H1 (cell line): ENCODE data around the gene ZNF667. TPM values are rescaled to one million over a fixed set of nuclear protein-coding genes. Genes with fewer than 3 reads are reported as not detected.

Experiments used
- CTCF ChIA-PET: fragments of 300-600 bp; sonication (Branson Sonifier 250); formaldehyde crosslinking; loops from one replicate; lab custom pipeline; 2021; ENCODE audit not compliant: partially characterized antibody; lab: Charles Lee
- POLR2A ChIA-PET: fragments of 300-600 bp; sonication (Branson Sonifier 250); formaldehyde crosslinking; loops from one replicate; lab custom pipeline; 2021; ENCODE audit warnings: inconsistent platforms; ENCODE audit not compliant: partially characterized antibody; lab: Charles Lee
- DNase-seq, 2 experiments: peaks; one replicate each; pipeline versions ENCODE4 v3.0.0 to v3.0.0-alpha.2; 2010 to 2022; ENCODE audit warnings: low spot score in 2 of 2, low read depth in 1 of 2, mixed read lengths in 1 of 2
- FAIRE-seq: peaks from 2 replicates; lab custom pipeline; 2011; peaks lifted over from hg19 to GRCh38; lab: Jason Lieb, UNC
- H2AFZ ChIP-seq: 2 replicates; pipeline ENCODE4 v1.8.1; 2012; ENCODE audit warnings: low read length, inconsistent platforms
- H2AK5ac ChIP-seq: 2 replicates; pipeline ENCODE4 v1.6.1; 2013; ENCODE audit warnings: low read depth, low read length
- H2BK120ac ChIP-seq: replicated peaks from 2 replicates; pipeline ENCODE3; 2013; ENCODE audit warnings: low read depth, low read length, inconsistent platforms
- H2BK12ac ChIP-seq: 2 replicates; pipeline ENCODE4 v1.6.1; 2013; ENCODE audit warnings: low read depth, low read length
- H2BK15ac ChIP-seq: 2 replicates; pipeline ENCODE4 v1.6.1; 2013; ENCODE audit warnings: low read length
- H2BK20ac ChIP-seq: 2 replicates; pipeline ENCODE4 v1.6.1; 2013; ENCODE audit warnings: low read length
- H2BK5ac ChIP-seq: 2 replicates; pipeline ENCODE4 v1.6.1; 2013; ENCODE audit warnings: low read depth, low read length
- H3K14ac ChIP-seq: 2 replicates; pipeline ENCODE4 v1.6.1; 2013; ENCODE audit warnings: inconsistent platforms; ENCODE audit not compliant: insufficient read length
- H3K18ac ChIP-seq: 2 replicates; pipeline ENCODE4 v1.6.1; 2013; ENCODE audit warnings: low read length; ENCODE audit errors: extremely low read depth
- H3K23ac ChIP-seq: 2 replicates; pipeline ENCODE4 v1.6.1; 2013; ENCODE audit warnings: inconsistent platforms; ENCODE audit not compliant: insufficient read length
- H3K23me2 ChIP-seq: 2 replicates; pipeline ENCODE4 v1.6.1; 2013; ENCODE audit warnings: low read depth, low read length
- H3K27ac ChIP-seq: 2 replicates; pipeline ENCODE4 v1.6.1; 2011; ENCODE audit warnings: low read depth, low read length, inconsistent platforms
- H3K27me3 ChIP-seq, 4 experiments: replicated peaks in 1 of 4; 1 replicate in 1 of 4; 2 replicates in 3 of 4; pipeline versions ENCODE4 v1.6.1 to v1.8.1; 2011 to 2013; ENCODE audit warnings: low read length in 3 of 4, mild to moderate bottlenecking in 3 of 4, inconsistent platforms in 2 of 4, mixed read lengths in 2 of 4, moderate library complexity in 1 of 4; ENCODE audit not compliant: control insufficient read depth in 3 of 4, insufficient read depth in 3 of 4; ENCODE audit errors: extremely low read depth in 1 of 4
- H3K36me3 ChIP-seq, 4 experiments: 2 replicates each; pipeline versions ENCODE4 v1.6.1 to v1.8.1; 2011 to 2013; ENCODE audit warnings: mild to moderate bottlenecking in 4 of 4, low read length in 3 of 4, moderate library complexity in 2 of 4, control low read depth in 1 of 4, inconsistent platforms in 1 of 4; ENCODE audit not compliant: insufficient read depth in 4 of 4, control insufficient read depth in 2 of 4
- H3K4ac ChIP-seq: replicated peaks from 2 replicates; pipeline ENCODE3; 2013; ENCODE audit warnings: low read length, low read depth, mixed read lengths, inconsistent platforms; ENCODE audit not compliant: insufficient read length
- H3K4me1 ChIP-seq, 4 experiments: replicated peaks in 1 of 4; 1 replicate in 1 of 4; 2 replicates in 3 of 4; pipeline versions ENCODE4 v1.6.1 to v1.8.1; 2011 to 2013; ENCODE audit warnings: low read length in 3 of 4, inconsistent platforms in 2 of 4, mixed read lengths in 1 of 4; ENCODE audit not compliant: insufficient read depth in 4 of 4, control insufficient read depth in 3 of 4
- H3K4me2 ChIP-seq, 2 experiments: 2 replicates each; pipeline versions ENCODE4 v1.6.1 to v1.8.1; 2011 to 2013; ENCODE audit warnings: low read depth in 2 of 2, low read length in 2 of 2, control low read depth in 1 of 2, inconsistent platforms in 1 of 2, mild to moderate bottlenecking in 1 of 2; ENCODE audit not compliant: insufficient read depth in 1 of 2
- H3K4me3 ChIP-seq, 4 experiments: fragments of 200-600, 300-600 bp in 1 of 4; sonication (generic), shearing (Covaris generic), sonication (Bioruptor Twin) in 1 of 4; 2 replicates each; pipeline versions ENCODE4 v1.5.1 to v1.8.1; 2011 to 2016; ENCODE audit warnings: low read length in 4 of 4, low read depth in 3 of 4, control low read depth in 2 of 4, inconsistent platforms in 2 of 4, mild to moderate bottlenecking in 2 of 4, mixed read lengths in 1 of 4, moderate library complexity in 1 of 4; ENCODE audit not compliant: insufficient read depth in 2 of 4; ENCODE audit errors: extremely low read depth in 1 of 4
- H3K56ac ChIP-seq: replicated peaks from 2 replicates; pipeline ENCODE3; 2013; ENCODE audit warnings: low read depth, mild to moderate bottlenecking, mixed read lengths, low read length, inconsistent platforms; ENCODE audit not compliant: insufficient read length
- H3K79me1 ChIP-seq: 2 replicates; pipeline ENCODE4 v1.6.1; 2013; ENCODE audit warnings: low read depth, low read length, control low read depth
- H3K79me2 ChIP-seq, 2 experiments: 2 replicates each; pipeline versions ENCODE4 v1.6.1 to v1.8.1; 2012 to 2013; ENCODE audit warnings: low read length in 2 of 2, mild to moderate bottlenecking in 2 of 2, inconsistent platforms in 1 of 2; ENCODE audit not compliant: insufficient read depth in 2 of 2, control insufficient read depth in 1 of 2
- H3K9ac ChIP-seq, 4 experiments: replicated peaks in 1 of 4; 1 replicate in 1 of 4; 2 replicates in 3 of 4; pipeline versions ENCODE4 v1.6.1 to v1.8.1; 2011 to 2013; ENCODE audit warnings: low read depth in 3 of 4, low read length in 3 of 4, control low read depth in 2 of 4, mild to moderate bottlenecking in 2 of 4, moderate library complexity in 2 of 4, inconsistent platforms in 1 of 4; ENCODE audit errors: extremely low read depth in 1 of 4
- H3K9me3 ChIP-seq, 2 experiments: 2 replicates each; pipeline versions ENCODE4 v1.6.1 to v1.8.1; 2012 to 2013; ENCODE audit warnings: mild to moderate bottlenecking in 2 of 2, moderate library complexity in 2 of 2, control low read depth in 1 of 2, inconsistent platforms in 1 of 2, low read depth in 1 of 2, low read length in 1 of 2, mixed read lengths in 1 of 2; ENCODE audit not compliant: insufficient read depth in 2 of 2
- H4K20me1 ChIP-seq, 2 experiments: replicated peaks in 1 of 2; 2 replicates each; pipeline versions ENCODE3 to v1.8.1; 2011 to 2013; ENCODE audit warnings: inconsistent platforms in 2 of 2, low read length in 2 of 2, mild to moderate bottlenecking in 1 of 2; ENCODE audit not compliant: insufficient read depth in 2 of 2, control insufficient read depth in 1 of 2
- H4K5ac ChIP-seq: 2 replicates; pipeline ENCODE4 v1.6.1; 2013; ENCODE audit warnings: low read length, low read depth, mixed read lengths, inconsistent platforms; ENCODE audit not compliant: insufficient read length
- H4K8ac ChIP-seq: 2 replicates; pipeline ENCODE4 v1.8.0; 2013; ENCODE audit warnings: mild to moderate bottlenecking, moderate library complexity, low read length, inconsistent platforms; ENCODE audit not compliant: insufficient read depth; ENCODE audit errors: extremely low read depth
- H4K91ac ChIP-seq: replicated peaks from 2 replicates; pipeline ENCODE3; 2013; ENCODE audit warnings: low read length, mixed read lengths, inconsistent platforms; ENCODE audit not compliant: insufficient read length
- ZNF274 ChIP-seq: IDR thresholded peaks from 2 replicates; pipeline ENCODE4 v1.7.0; 2012; ENCODE audit warnings: low read length, borderline replicate concordance; ENCODE audit errors: extremely low read depth
- WGBS, 2 experiments: shearing (Covaris generic) in 1 of 2; methylation state at CpG; one replicate each; pipeline versions ENCODE4 v1.1.6 to v1.1.7; 2013 to 2015; ENCODE audit warnings: low lambda C conversion rate in 2 of 2, mixed read lengths in 2 of 2, inconsistent platforms in 1 of 2, low coverage in 1 of 2, missing lambda C conversion rate in 1 of 2; ENCODE audit not compliant: insufficient replicate concordance in 2 of 2, insufficient coverage in 1 of 2, insufficient read length in 1 of 2; ENCODE audit errors: extremely low coverage in 1 of 2, missing lambda C conversion rate in 1 of 2; 5-methylcytosine and 5-hydroxymethylcytosine counted together
- polyA plus RNA-seq, 7 experiments: library from polyadenylated mRNA; depleted of rRNA in 3 of 7; stranded (reverse) in 5 of 7; unstranded in 2 of 7; fragments of >200 nt in 5 of 7; fragments of 200-250 nt in 2 of 7; gene quantifications; 1 replicate in 5 of 7; 2 replicates in 1 of 7; 4 replicates in 1 of 7; pipeline versions ENCODE4 v1.2.1 to v1.2.3, GENCODE V29; 2011 to 2013; ENCODE audit warnings: missing spikeins in 2 of 7, mixed read lengths in 2 of 7
- total RNA-seq: library from RNA; stranded (reverse); fragmentation: NEBNext Ultra II Directional; extraction: Animal tissue kit (Norgen Biotek cat#: 25700); gene quantifications from 2 replicates; pipeline ENCODE4 v1.2.1, GENCODE V29; 2021
- TF ChIP-seq, protein P1 (sequence below): IDR thresholded peaks from 2 replicates; pipeline ENCODE4 v1.6.1; 2012; ENCODE audit warnings: low read length, inconsistent platforms

ZNF667 gene
- total and polyA plus RNA-seq, 2 of the 8 experiments (the other 6 are each of a cell fraction or from before 2014, with no cell fraction given) = 4.4 to 10.7 TPM

DNA sequence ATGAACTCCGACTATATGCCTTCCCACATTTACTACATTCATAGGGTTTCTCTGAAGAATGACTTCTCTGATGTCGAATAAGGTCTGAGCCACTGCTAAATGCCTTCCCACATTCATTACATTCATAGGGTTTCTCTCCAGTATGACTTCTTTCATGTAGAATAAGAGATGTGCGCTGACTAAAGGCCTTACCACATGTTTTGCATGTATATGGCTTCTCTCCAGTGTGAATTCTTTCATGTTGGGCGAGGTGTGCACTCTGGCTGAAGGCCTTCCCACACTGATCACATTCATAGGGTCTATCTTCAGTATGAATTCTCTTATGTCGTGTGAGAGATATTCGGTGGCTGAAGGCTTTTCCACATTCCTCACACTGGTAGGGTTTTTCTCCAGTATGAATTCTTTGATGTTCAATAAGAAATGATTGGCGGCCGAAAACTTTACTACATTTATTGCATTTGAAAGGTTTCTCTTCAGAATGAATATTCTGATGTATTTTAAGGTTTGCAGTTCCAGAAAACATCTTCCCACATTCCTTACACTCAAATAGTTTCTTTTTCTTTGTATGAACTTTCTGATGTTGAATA, 35.8 kb downstream of the ZNF667 start:
- Histone ChIP-seq H2AK5ac (no peak overlapping the region), H3K4me3 (peak overlapping the region in 1 of 4 experiments; percentile 13; a peak in 1 of 8 replicates), H3K27me3 (no peaks in the 10 kb centered on the region), H2BK120ac (no peak overlapping the region), H3K9me3 (peaks cover 69 to 72% of the 10 kb centered on the region in 2 experiments), H4K8ac (no peak overlapping the region; the same call in 1 of the 2 replicates), H4K91ac (no peak overlapping the region), H2BK5ac (no peak overlapping the region), H3K27ac (no peak overlapping the region), H3K4me2 (no peak overlapping the region), H3K14ac (no peak overlapping the region), H4K20me1 (no peaks in the 10 kb centered on the region), H3K79me1 (no peaks in the 10 kb centered on the region), H3K18ac (no peak overlapping the region), H3K4me1 (no peaks in the 10 kb centered on the region), H3K23me2 (no peaks in the 10 kb centered on the region), H2AFZ (no peak overlapping the region), H2BK12ac (no peak overlapping the region), H3K36me3 (peaks cover 0 to 30% (median 13%) of the 10 kb centered on the region in 4 experiments; a peak in 5 of 8 replicates), H2BK20ac (no peak overlapping the region), H3K9ac (no peak overlapping the region), H4K5ac (no peak overlapping the region), H3K4ac (no peak overlapping the region), H3K56ac (no peak overlapping the region), H2BK15ac (no peak overlapping the region), H3K23ac (no peak overlapping the region), H3K79me2 (no peaks in the 10 kb centered on the region)
- DNase-seq = no peak
- TF ChIP-seq ZNF274 = peak; percentile 95
- TF ChIP-seq, protein P1, sequence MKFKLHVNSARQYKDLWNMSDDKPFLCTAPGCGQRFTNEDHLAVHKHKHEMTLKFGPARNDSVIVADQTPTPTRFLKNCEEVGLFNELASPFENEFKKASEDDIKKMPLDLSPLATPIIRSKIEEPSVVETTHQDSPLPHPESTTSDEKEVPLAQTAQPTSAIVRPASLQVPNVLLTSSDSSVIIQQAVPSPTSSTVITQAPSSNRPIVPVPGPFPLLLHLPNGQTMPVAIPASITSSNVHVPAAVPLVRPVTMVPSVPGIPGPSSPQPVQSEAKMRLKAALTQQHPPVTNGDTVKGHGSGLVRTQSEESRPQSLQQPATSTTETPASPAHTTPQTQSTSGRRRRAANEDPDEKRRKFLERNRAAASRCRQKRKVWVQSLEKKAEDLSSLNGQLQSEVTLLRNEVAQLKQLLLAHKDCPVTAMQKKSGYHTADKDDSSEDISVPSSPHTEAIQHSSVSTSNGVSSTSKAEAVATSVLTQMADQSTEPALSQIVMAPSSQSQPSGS = no peak
- POLR2A ChIA-PET = no interaction called here
- 90% methylated on average over 8 of the region's 8 CpGs; no CpG with 5 or more reads in 1 of the 2 experiments for WGBS, 2 experiments
- no peak for FAIRE-seq
- CTCF ChIA-PET = no interaction called here
